HG02588 (cell line): ENCODE data around the gene PLXNA2.

Experiments used
- ATAC-seq: cut with Tn5 transposase; IDR thresholded peaks from one replicate; pipeline ENCODE4 v1.9.1; 2021; ENCODE audit warnings: mild to moderate bottlenecking, moderate library complexity; ENCODE audit not compliant: unreplicated experiment

The PLXNA2 gene

GRCh38 chr1:208207388-208208131 lies 36.6 kb downstream of the PLXNA2 start:
- no peak for ATAC-seq

DNA sequence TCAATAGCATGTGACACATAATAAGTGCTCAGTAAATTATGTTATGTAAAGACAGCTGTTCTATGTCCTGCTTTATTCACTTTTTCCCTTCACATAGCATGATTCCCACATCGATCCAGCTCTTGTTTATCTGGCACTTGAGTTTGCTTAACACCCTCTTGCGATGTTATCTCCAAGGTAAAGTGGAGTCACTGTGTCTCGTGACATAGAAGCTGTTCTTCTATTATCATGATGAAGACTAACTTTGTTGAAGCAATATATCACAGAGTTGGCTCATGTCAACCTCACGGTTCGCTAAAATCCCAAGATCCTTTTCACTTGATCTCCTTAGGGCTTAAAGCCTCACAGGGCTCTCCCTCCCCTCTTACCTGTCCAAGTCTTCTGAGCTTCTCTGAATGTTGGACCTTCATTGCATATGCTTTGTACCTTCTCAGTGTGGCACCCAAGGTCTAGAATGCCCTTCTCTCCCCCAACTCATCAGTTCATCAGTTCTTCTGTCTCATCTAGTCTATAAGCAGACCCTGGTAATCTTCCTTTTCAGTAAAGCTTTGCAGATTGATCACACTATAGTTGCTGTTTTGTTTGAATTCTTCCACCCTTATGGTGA lies 38.0 kb downstream of the PLXNA2 start:
- no peak for ATAC-seq

GRCh38 chr1:208205216-208206013 lies 38.8 kb downstream of the PLXNA2 start:
- no peak for ATAC-seq

DNA sequence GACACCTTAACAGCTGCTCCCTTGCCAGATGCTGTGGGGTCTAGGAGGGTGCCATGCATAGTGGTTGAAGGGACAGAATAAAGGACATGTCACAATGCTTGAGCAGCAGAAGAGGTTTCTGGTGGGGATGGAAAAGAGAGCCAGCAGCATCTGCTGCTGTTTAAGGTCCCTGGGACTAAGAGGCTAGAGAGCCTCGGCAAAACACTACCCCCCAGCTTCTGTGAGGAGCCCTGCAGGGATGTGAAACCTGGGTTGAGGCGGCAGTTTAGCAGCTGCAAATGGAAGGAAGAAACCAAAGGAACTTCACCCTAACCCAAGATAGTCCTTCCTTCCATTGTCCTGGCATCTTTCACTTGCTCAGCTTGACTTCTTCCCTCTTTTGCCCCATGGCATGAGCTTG lies 39.4 kb downstream of the PLXNA2 start:
- ATAC-seq = no peak

DNA sequence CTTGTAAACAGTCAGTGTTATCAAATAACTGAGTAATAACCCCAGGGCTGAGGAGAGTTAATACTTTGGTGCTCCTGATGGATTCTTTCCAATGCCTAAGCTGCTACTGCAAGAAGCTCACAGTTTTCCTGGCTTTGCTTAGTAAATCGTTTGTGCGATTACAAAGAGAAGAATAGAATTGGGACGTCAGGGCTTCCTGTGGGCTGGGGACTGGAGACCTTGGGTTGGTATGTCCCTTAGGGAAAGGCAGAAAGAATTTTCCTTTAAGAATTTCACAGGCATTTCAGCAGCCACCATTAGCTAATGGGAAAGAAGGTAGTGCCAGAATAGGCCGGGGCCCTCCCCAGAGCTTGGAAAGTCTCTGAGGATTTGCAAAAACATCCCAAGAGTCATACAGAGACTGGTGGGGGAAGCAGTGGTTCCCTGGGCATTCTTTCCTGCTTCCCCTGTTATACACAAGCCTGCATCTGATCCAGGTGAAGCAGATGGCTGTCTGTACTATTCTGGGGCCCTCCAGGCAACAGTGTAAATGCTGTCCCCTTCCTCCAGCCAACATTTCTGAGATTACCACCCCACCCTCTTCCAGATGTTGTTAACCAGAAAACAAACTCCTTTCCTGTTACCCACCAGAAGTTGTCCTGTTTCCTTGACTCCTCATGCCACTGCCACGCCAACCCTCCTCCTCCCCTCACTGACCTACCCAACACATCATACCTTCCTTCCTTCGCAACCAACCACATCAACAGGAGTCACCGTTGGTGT lies 40.2 kb downstream of the PLXNA2 start:
- no peak for ATAC-seq

- ATAC-seq = no peak
Measured at GRCh38 chr1:208203127-208203847, 40.9 kb downstream of the PLXNA2 start.

DNA sequence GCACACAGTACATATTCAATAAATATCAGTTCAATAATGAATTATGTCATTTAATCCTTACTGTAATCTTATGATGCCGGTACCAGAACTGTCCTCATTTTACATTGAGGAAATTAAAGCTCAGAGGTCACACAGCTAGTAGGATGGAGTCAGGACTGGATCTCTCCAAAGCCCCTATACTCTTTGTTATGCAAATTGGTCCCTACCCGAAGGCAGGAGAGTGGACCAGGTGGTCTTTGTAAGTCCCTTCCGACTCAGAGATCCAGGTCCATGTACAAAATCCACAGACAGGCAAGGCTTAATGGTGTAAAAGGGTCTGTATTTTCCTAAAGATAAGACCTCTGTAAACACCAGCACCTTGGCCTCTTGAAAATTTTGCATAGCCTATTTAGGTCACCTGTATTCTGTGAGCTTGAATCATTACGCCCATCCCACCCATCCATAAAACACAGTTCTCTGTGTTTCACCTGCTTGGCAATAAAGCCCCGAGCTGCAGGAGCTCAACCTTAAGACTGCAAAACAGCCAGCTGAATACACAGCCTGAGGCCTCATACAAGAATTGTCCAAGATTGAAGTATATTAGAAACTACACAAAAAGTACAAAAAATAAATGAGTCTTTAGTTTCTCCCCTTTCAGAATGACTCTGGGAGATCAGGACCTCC lies 41.7 kb downstream of the PLXNA2 start:
- no peak for ATAC-seq

- no peak for ATAC-seq
Measured at GRCh38 chr1:208201229-208201628, 43.0 kb downstream of the PLXNA2 start.

DNA sequence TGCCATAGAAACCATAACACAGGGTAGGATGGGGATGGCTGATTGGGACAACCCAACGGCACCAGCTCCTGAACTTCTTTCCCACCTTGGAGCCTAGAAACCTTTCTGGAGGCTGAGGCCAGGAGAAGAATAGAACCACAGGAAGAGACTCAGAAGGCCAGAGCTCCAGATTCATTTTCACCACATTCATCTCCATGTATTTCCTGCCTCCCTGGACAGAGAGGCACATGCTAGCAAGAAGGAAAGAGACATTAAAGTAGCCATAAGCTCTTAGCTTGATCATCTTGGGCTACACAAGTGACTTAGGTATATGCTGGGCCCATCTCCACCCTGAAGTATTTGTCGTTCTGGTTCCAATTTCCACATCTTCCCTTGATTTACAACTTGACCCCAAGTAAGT lies 44.1 kb downstream of the PLXNA2 start:
- no peak for ATAC-seq

DNA sequence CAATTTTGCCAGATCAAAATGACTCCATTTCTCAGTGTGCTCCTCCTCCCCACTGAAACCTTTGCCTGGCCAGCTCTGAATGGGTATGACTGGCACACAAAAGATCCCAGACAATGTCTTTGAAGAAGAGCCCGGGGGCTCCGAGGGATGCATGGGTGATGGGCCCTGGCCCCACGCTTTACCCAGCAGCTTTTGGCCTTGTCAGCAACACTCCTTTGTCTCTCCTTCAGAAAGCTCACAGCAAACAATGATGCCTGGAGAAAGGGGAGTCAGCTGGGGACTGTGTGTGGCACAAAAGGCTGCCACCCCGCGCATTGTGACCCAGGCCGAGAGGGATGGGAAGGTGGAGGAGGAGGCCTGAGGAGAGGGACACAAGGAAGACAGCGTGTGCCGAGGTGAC lies 45.9 kb downstream of the PLXNA2 start:
- no peak for ATAC-seq

GRCh38 chr1:208194944-208195343 lies 49.2 kb downstream of the PLXNA2 start:
- ATAC-seq = no peak

GRCh38 chr1:208192995-208193394 lies 51.2 kb downstream of the PLXNA2 start:
- ATAC-seq = no peak

GRCh38 chr1:208190784-208191183 lies 53.4 kb downstream of the PLXNA2 start:
- no peak for ATAC-seq

DNA sequence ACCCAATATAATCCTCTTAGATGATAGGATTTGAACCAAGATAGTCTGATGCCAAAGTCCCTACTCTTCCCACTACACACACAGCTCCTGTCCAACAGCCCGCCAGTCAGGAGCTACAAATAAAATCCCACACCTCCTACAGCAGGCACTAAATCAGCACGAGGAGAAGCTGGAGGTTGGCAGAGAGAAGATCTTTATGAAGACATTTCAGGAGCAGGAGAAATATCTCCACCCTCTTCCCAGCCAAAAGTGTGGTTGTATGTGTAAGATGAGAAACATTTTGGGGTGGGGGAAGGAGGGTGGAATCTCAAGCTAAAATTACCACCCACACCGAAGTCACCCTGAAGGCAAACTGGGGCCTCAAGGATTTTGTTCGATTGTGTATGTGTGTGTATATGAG lies 54.5 kb downstream of the PLXNA2 start:
- no peak for ATAC-seq

DNA sequence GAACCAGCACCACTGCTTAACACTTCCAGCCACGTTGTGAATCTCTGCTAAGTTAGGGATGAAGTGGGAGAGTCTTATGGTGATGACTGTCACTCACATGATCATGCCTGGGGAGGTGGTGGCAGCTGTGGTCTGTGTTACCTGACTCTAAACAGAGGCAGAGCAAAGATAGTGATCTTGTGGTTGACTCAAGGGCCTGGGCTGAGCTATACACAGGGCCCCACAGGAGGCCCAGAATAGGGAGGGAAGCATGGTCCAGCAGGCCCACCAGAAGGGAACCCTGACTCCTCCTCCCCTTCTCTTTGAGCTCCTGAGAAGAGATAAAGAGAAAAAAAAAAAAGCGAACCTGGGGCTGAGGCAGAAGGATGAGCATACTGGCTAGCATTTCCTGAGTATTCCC lies 55.0 kb downstream of the PLXNA2 start:
- ATAC-seq = peak; percentile 40

- ATAC-seq = no peak
Measured at GRCh38 chr1:208188607-208189006, 55.6 kb downstream of the PLXNA2 start.

DNA sequence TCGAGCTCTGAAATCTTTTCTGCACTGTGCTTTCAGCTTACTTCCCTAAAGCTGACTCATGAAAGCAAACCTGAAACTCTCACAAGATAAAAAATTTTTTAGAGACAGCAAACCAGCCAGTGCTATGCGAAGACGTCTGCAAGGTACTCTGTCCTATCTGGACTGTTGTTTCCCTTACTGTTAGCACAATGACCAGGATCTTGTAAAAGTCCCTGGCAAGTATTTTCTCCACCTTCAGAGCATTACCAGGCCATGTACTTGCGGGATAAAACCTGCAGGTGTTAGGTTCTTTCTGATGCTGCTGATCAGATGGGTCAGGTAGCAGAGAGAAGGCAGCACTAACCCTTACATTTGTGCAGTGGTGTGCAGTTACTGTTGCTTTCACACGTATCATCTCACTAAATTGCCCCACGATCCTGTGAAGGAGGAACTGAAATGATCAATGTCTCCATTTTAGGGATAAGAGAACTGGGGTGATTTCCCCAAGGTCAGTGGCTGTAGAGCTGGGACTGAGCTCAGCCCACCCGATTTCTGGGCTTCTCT lies 56.6 kb downstream of the PLXNA2 start:
- ATAC-seq = peak; percentile 73

- ATAC-seq = no peak
Measured at GRCh38 chr1:208185801-208186231, 58.4 kb downstream of the PLXNA2 start.

DNA sequence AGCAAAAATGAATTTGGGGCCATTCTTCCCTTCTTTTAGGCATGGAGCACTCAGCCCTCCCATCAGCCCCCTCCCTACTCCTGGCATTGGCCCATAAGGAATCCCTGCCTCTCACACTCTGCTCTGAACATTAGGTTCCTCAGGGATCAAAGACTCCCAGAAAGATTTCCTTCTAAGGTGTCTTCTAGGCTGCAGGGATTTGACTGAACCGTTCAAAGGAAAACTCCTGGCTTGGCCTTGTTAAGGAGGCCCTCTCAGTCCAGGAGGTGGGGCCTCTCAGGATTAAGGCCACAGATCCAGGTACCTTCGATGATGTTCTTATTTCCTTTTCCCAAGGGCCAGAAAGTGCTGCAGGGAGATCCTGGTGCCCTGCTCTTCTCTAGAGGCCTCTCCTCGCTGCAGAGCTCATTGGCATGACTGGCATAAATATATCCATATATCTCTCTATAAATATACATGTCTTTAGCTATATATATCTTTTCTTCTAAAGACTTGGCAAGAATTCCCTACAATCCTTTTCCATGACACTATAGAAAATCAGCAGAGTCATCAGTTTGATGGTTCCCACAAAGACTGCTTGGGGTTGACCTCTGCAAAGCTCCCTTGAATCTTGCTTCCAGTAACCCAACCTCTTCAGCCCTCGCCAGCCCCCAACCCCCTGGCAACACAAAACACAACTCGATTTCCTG lies 59.1 kb downstream of the PLXNA2 start:
- no peak for ATAC-seq
